ENCODE measurements around the gene MED15.
A peak's percentile ranks its signal among the peaks of the same experiment; 100 is the strongest.
"Not testable (repeated sequence)": the region's sequence is repeated elsewhere in the genome, so short reads cannot be mapped to it uniquely, and the experiment has no call there.

MED15 gene

DNA sequence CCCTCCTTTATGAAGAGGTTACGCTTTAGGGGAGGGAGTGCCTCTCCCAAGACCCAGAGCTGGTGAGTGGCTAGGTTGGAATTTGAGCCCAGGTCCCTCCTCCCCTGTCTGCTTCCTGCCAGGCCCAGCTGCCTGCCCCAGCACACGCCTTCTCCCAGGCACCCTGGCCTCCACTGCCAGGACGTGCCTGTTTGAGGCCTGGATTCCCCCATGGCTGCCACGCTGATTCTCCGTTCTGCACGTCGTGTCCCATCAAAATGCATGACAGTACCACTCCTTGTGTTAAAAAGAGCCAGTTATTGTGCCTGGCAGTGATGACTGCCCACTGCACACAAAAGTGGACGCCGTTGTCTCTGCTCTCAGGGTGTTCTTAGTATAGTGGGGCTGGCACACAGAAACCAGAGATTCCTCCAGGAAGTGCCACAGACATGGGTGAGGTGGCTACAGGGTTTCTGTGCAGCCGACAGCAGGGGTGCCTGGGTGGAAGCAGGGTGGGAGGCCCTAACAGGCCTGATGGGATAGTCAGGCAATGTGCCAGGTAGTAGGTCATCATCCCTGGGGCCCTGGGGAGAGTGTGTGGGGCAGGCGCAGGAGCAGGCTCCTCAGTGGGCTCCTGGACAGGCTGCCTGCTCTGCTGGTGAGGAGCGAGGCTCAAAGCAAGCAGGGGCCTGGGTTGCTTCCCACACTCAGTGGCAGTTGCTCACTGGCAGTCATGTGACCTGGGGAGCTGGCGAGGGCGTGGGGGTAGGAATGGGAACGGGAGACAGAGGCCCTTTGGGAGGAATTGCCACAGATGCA is 24.2 kb downstream of the MED15 start:
- no peak for DNase-seq (ENCODE audit: low read depth in 3 of 3, low spot score in 1 of 3)

DNA sequence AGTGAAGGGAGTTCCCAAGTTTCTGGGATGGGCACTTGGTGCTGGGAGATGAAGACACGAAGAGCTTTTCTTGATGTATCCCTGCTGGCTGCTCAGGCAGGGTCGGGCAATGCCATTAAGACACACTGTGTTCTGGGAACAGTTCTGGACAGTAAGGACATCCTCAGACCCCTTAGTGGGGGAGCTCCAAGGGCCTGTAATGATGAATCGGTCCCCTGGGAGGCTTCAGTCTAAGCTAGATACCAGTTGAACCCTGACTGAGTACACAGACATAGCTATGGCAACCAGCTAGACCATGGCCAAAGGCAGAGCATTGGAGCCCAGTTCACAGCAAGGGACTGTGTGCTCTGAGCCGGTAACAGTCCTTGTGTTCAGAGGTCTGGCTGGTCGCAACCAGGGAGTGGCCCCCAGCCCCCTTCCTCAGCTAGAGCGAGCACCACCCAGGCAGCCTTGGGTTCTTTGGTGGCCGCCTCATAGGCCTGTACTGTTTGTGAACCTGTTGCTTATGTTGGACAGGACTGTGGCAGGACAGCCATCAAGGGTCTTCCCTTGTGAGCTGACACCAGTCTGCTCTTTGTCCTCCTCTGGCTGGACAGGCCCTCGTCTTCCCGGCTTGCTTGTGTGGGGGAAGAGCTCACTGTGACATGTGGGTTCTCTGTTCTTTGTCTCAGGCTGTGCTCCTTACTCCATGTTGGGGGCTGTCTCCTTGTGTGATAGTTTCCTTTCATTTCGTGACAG is 25.0 kb downstream of the MED15 start:
- DNase-seq (ENCODE audit: low read depth in 3 of 3, low spot score in 1 of 3): no peak

DNA sequence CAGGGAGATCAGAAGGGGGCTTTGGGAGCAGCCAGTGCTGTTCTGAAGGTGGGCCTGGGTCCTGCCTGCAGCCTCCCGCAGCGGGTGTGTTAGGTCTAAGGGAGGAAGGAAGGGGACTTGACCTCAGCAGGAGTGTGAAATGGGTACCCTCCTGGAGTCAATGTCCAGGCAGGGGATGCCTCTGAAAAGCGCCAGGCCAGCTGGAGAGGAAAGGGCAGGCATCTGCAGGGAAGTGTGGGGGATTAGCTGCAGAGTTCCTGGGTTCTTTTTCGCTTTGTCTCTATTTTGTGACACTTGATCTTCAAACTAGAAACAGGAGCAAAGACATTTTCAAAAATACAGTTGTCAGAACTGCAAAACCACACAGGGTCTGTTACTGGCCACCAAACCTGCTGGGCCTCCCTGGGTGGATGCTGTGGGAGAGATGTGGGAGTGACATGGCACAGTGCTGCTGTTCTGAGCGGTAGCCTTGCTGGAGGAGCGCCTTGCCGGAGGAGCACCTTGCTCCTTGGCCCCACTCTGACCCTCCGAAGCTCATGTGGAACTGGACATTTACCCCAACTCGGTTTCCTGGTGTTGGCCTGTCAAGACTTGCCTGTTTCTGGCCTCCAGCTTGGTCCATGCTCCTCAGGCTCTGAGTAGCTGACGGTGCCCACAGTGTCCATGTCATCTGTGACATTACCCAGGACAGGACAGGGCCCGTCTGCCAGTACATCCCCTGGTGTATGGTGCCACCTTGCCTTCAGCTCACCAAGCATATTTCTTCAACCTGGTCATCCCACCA is 25.9 kb downstream of the MED15 start:
- DNase-seq (ENCODE audit: low read depth in 3 of 3, low spot score in 1 of 3): no peak

DNA sequence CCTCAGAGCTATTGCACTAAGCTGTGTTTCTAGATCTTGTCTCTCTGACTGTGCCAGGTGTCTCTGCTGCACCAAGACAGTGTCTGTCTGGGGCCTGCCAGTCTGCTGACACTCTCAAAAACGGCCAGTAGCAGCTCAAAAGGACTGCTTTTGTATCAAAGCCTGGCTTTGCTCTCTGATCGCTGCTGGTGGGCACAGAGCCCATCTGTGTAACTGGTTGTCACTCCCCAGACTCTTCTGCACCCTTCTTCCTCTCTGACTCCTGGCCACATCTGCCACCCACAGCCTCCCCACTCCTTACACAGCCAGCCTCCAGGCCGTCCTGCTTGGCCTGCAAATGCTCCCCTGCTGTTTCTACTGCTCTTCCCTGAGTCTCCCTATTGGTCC is 26.5 kb downstream of the MED15 start:
- no peak for DNase-seq (ENCODE audit: low read depth in 3 of 3, low spot score in 1 of 3)

DNA sequence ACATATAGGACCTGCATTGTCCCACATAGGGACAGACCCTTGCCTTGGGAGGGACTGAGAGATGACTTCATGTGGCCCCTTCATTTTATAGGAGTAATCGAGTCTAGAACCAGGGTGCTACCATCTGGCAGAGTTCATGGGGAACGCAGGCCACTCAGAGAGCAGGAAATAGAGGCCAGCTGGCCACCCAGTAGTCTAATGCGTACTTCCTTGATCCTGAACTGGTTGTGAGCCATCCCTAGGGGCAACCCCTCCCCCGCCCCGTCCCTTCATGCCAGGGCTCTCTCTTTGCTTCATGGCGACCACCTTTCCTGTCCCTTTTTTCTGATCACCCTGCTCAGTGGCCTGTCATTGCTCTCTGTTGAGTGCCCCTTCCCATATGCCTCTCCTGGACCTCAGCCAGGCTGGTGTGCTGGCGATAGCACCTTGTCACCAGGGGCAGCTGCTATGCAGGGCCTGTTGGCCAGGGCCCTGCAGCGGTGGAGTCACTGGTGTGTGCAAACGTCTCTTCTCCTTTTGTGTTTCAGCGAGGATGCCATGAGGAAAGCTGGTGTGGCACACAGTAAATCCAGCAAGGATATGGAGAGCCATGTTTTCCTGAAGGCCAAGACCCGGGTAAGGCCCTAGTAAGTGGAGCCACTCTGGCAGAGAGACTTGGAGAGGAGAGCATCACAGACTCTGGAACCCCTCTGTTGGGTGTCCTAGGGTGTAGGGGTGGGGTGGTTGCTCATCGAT is 29.3 kb downstream of the MED15 start:
- no peak for DNase-seq (ENCODE audit: low read depth in 3 of 3, low spot score in 1 of 3)

DNA sequence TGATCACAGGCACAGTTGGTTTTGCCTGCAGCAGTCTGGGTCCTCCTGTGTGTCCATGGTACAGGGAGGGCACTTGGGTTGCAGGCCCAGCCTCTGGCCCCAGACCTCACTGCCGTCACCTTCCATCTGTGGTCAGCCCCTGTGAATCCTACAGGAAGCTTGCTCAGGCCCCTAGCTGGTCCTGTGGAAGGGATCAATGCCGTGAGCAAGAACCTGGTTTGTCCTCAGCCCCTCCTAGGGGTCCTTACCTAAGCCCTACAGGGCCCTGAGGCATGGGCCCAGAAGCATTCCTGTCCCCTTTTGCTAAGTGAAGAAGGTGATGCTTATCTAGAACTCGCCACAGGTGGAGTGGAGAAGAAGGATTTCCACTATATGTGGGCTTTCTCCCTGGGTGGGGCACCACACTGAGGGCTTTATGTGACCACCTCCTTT is 29.9 kb downstream of the MED15 start:
- no peak for DNase-seq (ENCODE audit: low read depth in 3 of 3, low spot score in 1 of 3)

DNA sequence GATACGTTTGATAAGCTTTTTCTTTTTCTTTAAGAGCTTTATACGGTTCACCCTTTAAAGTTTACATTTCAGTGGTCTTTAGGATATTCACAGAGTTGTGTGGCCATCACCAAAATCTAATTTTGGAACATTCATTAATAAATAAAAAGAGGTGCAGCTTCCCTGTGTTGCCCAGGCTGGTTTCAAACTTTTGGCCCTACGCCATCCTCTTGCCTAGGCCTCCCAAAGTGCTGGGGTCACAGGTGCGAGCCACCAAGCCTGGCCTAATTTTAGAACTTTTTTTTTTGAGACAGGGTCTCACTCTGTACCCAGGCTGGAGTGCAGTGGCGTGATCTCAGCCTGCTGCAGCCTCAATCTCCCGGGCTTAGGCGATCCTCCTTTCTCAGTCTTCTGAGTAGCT is 30.6 kb downstream of the MED15 start:
- DNase-seq (ENCODE audit: low read depth in 3 of 3, low spot score in 1 of 3): no peak

DNA sequence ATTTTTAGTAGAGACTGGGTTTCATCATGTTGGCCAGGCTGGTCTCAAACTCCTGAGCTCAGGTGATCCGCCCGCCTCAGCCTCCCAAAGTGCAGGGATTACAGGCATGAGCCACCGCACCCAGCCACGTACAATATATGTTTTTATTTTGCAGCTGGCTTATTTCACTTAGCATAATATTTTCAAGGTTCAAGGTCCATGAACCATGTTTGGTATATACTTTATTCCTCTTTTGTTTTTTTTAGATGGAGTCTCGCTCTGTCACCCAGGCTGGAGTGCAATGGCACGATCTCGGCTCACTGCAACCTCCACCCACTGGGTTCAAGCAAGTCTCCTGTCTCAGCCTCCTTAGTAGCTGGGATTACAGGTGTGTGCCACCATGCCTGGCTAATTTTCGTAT is 31.5 kb downstream of the MED15 start:
- not testable (repeated sequence) for DNase-seq (ENCODE audit: low read depth in 3 of 3, low spot score in 1 of 3)

DNA sequence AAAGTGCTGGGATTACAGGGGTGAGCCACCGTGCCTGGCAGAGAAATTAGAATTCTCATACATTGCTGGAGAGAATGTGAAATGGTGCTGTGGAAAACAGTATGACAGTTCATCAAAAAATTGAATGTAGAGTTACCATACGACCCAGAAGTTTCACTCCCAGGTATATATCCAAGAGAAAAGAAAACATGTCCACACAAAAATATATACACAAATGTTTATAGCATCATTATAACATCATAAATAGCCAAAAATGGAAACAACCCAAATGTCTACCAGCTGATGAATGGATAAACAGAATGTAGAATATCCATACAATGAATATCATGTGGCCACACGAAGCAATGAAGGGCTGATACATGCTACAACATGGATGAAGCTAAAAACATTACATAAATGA is 34.6 kb downstream of the MED15 start:
- DNase-seq (ENCODE audit: low read depth in 3 of 3, low spot score in 1 of 3): no peak

DNA sequence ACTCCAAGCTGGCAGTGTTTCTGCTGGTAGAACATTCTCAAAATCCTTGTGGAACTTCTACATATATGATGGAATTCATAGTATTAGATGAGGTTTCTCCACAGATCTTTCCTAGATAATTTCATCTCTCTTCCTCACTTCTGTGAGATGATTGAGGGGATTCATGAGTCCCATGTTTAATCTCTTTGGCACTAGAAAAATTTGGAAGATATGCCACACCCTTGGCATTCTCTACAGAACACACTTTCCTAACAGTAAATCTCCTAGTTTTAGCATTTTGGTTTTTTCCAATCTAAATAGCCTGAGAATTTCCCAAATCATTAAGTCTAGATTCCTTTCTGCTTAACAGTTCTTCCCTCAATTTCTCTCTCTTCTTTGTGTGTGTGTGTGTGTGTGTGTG is 35.3 kb downstream of the MED15 start:
- DNase-seq (ENCODE audit: low read depth in 3 of 3, low spot score in 1 of 3): no peak

DNA sequence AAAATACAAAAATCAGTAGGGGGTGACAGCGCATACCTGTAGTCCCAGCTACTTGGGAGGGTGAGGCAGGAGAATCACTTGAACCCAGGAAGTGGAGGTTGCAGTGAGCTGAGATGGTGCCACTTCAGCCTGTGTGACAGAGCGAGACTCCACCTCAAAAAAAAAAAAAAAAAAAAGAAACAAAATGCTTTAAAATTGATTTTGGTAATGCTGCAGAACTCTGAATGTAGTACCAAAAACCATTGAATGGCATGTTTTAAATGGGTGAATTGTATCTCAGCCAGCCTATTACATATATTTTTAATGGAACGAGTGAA is 37.9 kb downstream of the MED15 start:
- not testable (repeated sequence) for DNase-seq (ENCODE audit: low read depth in 3 of 3, low spot score in 1 of 3)

DNA sequence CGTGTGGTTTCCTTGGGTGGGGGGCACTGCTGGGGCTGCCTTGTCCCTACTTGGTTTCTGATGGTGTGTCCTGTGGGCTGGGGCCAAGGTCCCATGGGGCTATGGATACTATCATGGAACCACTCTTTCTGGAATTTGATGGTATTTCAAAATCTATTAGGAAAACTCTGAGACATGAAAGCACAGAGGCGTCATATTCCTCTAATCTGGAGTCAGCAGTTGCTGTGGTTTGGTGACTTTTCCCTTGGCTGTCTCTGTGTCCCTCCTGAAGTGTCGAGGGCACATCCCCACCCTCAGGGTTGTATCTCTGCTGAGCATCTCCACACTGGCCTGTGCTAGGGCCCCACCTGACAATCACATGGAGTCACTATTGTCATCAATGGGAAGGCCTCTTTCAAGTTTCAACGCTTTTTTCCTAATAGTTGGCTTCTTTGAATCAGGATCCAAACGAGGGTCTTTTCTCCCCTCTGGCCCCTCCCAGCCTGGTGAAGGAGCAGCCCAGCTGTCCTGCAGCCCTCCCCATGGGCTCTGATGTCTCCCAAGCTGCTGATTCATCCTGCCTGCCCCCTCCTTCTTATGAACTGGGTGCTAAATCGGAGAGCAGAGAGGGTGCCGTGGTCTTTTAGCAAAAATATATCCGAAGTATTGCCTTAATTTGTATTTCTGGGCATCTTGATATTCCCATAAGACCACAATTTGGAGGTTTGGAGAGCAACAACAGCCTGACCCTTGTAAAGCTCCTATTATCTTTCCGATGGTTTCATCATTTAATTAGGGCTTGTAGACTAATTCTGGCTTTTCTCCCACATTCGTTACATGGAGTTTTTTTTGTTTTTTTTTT is 38.5 kb downstream of the MED15 start:
- no peak for DNase-seq (ENCODE audit: low read depth in 3 of 3, low spot score in 1 of 3)

DNA sequence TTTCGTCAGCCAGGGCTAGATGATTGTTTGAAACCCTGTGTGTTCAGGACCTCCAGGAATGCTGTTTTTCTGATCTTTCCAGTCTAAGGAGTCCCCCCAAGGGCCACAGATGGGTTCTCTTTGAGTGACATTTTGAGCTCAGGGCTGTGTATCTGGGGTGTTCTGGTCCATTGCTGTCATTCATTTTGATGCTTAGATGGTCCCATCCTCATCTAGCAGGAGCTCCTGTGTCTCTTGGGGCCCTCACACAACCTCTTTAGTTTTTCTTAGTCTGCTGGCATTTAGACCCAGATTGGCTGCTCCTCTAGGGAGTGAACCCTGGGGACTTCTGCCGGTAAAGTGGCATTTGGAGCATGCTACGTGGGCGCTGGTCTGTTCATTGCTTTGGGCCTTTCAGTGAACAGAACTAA is 39.1 kb downstream of the MED15 start:
- DNase-seq (ENCODE audit: low read depth in 3 of 3, low spot score in 1 of 3): no peak

DNA sequence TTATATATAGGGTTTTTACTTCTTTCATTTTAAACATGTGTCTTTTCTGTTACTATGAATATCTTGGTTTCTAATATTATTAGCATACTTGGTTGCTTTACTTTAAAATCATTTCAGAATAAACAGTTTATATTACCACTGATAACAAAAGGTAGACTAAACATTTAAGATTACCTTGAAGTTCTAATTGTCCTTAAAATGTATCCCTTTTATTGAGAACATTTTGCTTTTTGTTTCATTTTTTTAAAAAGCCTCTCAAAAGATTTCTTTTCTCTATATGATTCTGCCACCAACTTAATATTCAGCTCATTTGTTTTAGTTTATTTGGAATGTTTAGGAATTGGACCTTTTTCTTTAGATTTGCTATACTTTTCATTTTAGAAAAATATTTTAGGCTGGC is 39.6 kb downstream of the MED15 start:
- no peak for DNase-seq (ENCODE audit: low read depth in 3 of 3, low spot score in 1 of 3)

DNA sequence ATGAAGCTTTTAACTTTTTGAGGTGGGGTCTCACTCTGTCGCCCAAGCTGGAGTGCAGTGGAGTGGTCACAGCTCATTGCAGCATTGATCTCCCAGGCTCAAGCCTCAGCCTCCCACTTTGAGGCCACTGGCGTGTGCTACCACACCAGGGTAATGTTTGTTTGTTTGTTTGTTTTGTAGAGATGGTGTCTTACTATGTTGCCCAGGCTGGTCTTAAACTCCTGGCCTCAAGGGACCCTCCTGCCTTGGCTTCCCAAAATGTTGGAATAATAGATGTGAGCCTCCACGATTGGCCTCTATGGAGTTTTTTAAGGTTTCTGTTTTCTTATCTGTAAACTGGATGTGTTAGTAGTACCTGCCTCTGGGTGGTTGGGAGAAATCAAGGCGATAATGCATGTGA is 41.4 kb downstream of the MED15 start:
- no peak for DNase-seq (ENCODE audit: low read depth in 3 of 3, low spot score in 1 of 3)

DNA sequence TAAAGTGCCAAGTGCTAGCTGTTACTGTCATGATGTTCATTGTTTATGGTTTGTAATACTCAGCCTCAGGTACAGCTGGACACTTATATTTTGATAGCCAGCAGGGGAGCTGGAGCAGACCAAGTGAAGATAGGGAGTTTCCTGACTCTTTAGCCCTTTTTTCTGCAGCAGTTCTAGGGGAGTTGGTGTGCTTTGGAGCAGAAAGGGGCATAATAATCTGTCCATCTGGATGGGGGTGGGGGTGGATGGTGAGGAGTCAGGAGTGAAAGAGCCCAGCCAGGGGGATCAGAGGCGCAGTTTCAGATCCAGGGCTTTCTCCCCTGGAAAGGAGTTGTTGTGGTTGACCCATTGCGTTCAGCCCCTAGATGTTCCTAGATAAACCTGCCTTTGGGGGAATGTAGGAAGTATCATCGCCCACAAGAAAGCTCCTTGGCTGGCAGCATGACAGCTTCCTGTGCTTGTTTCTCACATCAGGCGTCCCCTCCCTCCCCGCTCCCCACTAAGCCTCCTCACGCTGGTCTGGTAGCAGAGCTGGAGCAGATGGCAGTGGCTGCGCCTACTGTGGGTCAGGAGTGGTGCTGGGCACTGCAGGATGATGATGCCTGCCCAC is 41.9 kb downstream of the MED15 start:
- peak in 1 of 3 donors; percentile 24 for DNase-seq (ENCODE audit: low read depth in 3 of 3, low spot score in 1 of 3)

DNA sequence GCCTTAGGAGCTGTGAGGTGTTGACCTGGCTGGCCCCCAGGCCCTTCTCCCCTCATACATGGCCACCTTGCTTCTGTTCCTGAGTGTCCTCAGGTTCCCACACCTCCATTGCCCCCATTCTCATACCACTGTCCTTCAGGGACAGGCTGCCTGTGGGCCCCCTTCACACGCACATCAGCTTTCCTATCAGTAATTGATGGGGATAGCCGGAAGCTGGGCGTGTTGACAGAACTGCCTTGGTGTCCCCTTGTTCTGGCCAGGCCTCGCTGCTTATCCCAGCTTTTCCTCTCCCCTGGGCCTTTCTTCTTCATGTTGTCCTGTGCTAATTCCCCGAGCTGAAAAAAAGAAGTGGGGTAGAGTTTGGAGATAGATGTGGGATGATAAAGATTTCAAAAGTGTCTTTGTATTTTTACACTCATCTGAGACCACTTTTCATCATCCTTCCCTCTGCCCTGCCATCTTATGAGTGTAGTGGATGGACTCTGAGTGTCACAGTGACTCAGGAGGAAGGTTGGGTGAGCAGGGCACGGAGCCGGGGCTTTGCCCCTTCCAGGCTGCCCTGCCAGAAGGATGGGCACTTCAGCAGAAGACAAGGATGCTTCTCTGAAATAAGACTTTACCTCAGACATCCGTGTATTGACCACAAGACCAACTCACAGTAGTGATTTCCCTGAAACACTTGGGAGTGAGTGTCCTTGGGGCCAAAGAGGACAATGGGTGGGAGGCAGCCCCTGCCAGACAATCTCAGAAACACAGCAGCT is 42.8 kb downstream of the MED15 start:
- no peak for DNase-seq (ENCODE audit: low read depth in 3 of 3, low spot score in 1 of 3)

DNA sequence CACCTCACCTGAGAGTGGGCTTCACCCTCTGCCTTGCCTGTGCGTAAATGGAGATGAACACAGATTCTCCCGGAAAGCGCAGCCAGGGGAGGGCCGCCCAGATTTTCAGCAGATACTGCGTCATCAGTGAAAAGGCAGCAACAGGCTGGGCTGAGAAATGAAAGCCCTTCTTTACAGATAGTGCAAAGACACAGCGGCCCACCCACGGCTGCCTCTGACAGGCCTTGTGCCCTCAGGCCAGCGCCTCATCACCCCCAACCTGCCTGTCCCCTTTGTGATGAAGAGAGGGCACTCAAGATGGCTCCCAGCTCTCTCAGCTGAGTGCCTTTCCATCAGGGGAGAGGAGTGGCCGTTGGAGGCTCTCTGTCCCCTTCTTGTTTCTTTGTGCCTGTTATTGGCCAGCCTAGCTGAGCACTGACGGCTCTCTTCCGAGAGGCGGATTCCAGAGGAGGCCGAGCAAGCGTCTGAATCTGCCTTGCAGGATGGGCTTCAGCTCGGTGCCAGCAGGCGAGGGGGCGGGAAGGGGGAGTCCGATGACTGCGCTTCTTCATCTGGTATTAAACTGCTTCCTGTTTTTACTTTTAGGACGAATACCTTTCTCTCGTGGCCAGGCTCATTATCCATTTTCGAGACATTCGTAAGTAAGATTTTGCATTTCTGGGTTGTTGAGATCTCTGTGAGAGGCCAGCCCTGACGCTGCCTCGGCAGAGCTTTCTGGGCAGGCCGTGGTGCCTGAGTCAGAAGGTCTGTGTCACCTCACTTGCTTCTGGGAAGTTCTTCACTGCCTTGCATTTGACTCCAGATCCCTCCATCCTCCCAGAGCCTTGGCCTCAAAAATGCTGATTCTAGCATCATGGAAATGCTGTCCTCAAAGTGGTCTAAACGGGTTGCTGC is 43.7 kb downstream of the MED15 start:
- peak in 2 of 3 donors; percentile 30 to 48 for DNase-seq (ENCODE audit: low read depth in 3 of 3, low spot score in 1 of 3)

Data from stimulated activated CD4-positive, alpha-beta T cell treated with anti-CD3 and anti-CD28 coated beads, TNF-alpha, amount 100 ng/mL, for 1 hour (primary cell).